GM23248 (cell line): ENCODE data around the gene ITGA8.

Source experiments
- EZH2 ChIP-seq: fragments of 200-600 bp; sonication (generic); IDR thresholded peaks from 2 replicates; pipeline ENCODE4 v1.6.1; 2018; ENCODE audit warnings: antibody characterized with exemption, mild to moderate bottlenecking; ENCODE audit not compliant: insufficient read depth, poor library complexity, severe bottlenecking
- EZH2phosphoT487 ChIP-seq: fragments of 200-600 bp; sonication (generic); IDR thresholded peaks from 2 replicates; pipeline ENCODE4 v1.6.1; 2018; ENCODE audit warnings: antibody characterized with exemption, moderate library complexity, mild to moderate bottlenecking, low read depth; ENCODE audit not compliant: insufficient read depth

- TF ChIP-seq EZH2, result no peak
- no peak for TF ChIP-seq EZH2phosphoT487
These were observed 176.9 kb downstream of the ITGA8 start for GRCh38 chr10:15542817-15543216.
